ENCODE data around the gene PIP5K1C. TPM values are rescaled to one million over a fixed set of nuclear protein-coding genes. Genes with fewer than 3 reads are reported as not detected.
A peak's percentile ranks its signal among the peaks of the same experiment; 100 is the strongest.

PIP5K1C gene
- total and polyA plus RNA-seq, 9 of the 15 experiments (the other 6 are each of a cell fraction or from before 2014, with no cell fraction given): 0.38 to 22.1 (median 4.1) TPM

- peak within 1 kb of the TSS; percentile 63 to 85 for H3K9ac ChIP-seq (ENCODE audit: insufficient read depth in 1 of 2, low read depth in 2 of 2, low read length in 2 of 2)
- ChIA-PET POLR2A (interaction anchor here (0.5 to 1.3 kb wide), 6 partner anchors 7 to 857 kb away, joined by 3 to 6 read pairs (median 3); no protein-coding TSS in a partner anchor), CTCF (ENCODE audit: low intra/inter-chr PET ratio) (interaction anchor here (0.6 kb wide), 1 partner anchor 37 kb away, joined by 8 read pairs; no protein-coding TSS in a partner anchor)
- in situ Hi-C loops (cut with MboI): no loop called here
- DNase-seq (ENCODE audit: extremely low read depth in 1 of 4, low spot score in 3 of 4): peak in 3 of 4 experiments; percentile 48 to 67 (median 65)
- no peak for FAIRE-seq
- peak within 1 kb of the TSS; percentile 97 for H2AFZ ChIP-seq (ENCODE audit: low read depth, low read length)
- no peaks in the 10 kb centered on the region for H3K36me3 ChIP-seq (ENCODE audit: control insufficient read depth, insufficient read depth, low read length)
- BruUV-seq (replicated peaks): no TSS peak
- intact Hi-C loops (cut with micrococcal nuclease): loop anchor here (1.0 kb wide), 1 partner anchor 33 kb away; no protein-coding TSS in a partner anchor
- peak; percentile 56 for ATAC-seq
- peaks cover 3 to 30% of the 10 kb centered on the region in 2 experiments for H3K4me1 ChIP-seq (replicated peaks in 1 of 2; ENCODE audit: control insufficient read depth in 2 of 2, insufficient read depth in 2 of 2, low read length in 2 of 2)
- H3K4me2 ChIP-seq (ENCODE audit: insufficient read depth, low read length): peak within 1 kb of the TSS; percentile 63
- peak within 1 kb of the TSS; percentile 42 for H3K4me3 ChIP-seq
- H4K20me1 ChIP-seq (replicated peaks; ENCODE audit: control insufficient read depth, insufficient read depth, low read length): no peaks in the 10 kb centered on the region
- no peaks in the 10 kb centered on the region for H3K9me3 ChIP-seq (replicated peaks; ENCODE audit: control insufficient read depth, insufficient read depth, low read depth, low read length)
- H3K79me2 ChIP-seq (ENCODE audit: control insufficient read depth, insufficient read depth, low read length): no peaks in the 10 kb centered on the region
- H3K9me1 ChIP-seq (ENCODE audit: control insufficient read depth, insufficient read depth, low read length): no peaks in the 10 kb centered on the region
- WGBS (ENCODE audit: insufficient coverage, low coverage, missing lambda C conversion rate): 7% methylated on average over 36 of the region's 84 CpGs
- peak within 1 kb of the TSS; percentile 63; the same call in 2 of the 3 replicates for H3K27ac ChIP-seq (ENCODE audit: extremely low read depth, low read depth, low read length)
- no peaks in the 10 kb centered on the region for H3K27me3 ChIP-seq (ENCODE audit: control insufficient read depth in 2 of 2, insufficient read depth in 2 of 2, low read length in 2 of 2)
- TF ChIP-seq POLR2G (IDR thresholded peaks at IDR 0.05; ENCODE audit: low read depth, low read length): peak; percentile 71
- TF ChIP-seq CBX3 (IDR thresholded peaks at IDR 0.05; ENCODE audit: borderline replicate concordance in 1 of 2, low read length in 2 of 2): no peak
- TF ChIP-seq MITF (IDR thresholded peaks at IDR 0.05): no peak
- no peak for TF ChIP-seq SMC3 (conservative IDR thresholded peaks at IDR 0.05; ENCODE audit: insufficient read depth, low read depth, low read length)
- TF ChIP-seq ZBTB40 (IDR thresholded peaks at IDR 0.05): 0 out of 2 replicates have a peak, but pooled peaks have one; percentile 46
- no peak for TF ChIP-seq ZBTB40 (CRISPR knock-in tag; IDR thresholded peaks at IDR 0.05)
- TF ChIP-seq ZNF639 (CRISPR knock-in tag; conservative IDR thresholded peaks at IDR 0.05 in 1 of 2, IDR thresholded peaks at IDR 0.05 in 1 of 2): 0 out of 4 replicates have a peak, but pooled peaks of 1 of the 2 experiments have one; percentile 2
Measured at GRCh38 chr19:3585301-3586126, 114.8 kb downstream of the PIP5K1C start, which contains the start of gene GIPC3. Gene GIPC3 (plus strand): TSS chr19:3585478. CDS start chr19:3585598, 120 bp downstream.
